ENCODE results near the gene PPP1R7.

GRCh38 chr2:241199286-241199685 lies 49.0 kb downstream of the PPP1R7 start:
- no peak for TF ChIP-seq POLR2AphosphoS5 (IDR thresholded peaks at IDR 0.05)
- TF ChIP-seq CTCF (IDR thresholded peaks at IDR 0.05) = no peak

All from esophagus muscularis mucosa (tissue), 3 donors.